HG03060 (cell line): Measurements from ENCODE around the gene GABBR2.

Source experiments
- ATAC-seq: cut with Tn5 transposase; IDR thresholded peaks from one replicate; pipeline ENCODE4 v1.9.1; 2021; ENCODE audit warnings: low read depth, moderate number of reproducible peaks; ENCODE audit not compliant: unreplicated experiment

Gene GABBR2

GRCh38 chr9:98554752-98555151, 154.0 kb downstream of the GABBR2 start:
- no peak for ATAC-seq

- no peak for ATAC-seq
Observed at GRCh38 chr9:98552331-98552730, 156.4 kb downstream of the GABBR2 start.

- ATAC-seq = no peak
Observed at GRCh38 chr9:98551511-98552286, 157.0 kb downstream of the GABBR2 start.

- ATAC-seq = no peak
Observed at GRCh38 chr9:98550206-98550820, 158.4 kb downstream of the GABBR2 start.

- no peak for ATAC-seq
Observed at GRCh38 chr9:98549401-98549800, 159.3 kb downstream of the GABBR2 start.

GRCh38 chr9:98547606-98548005, 161.1 kb downstream of the GABBR2 start:
- no peak for ATAC-seq

GRCh38 chr9:98545021-98545420, 163.7 kb downstream of the GABBR2 start:
- no peak for ATAC-seq

GRCh38 chr9:98541684-98542230, 167.0 kb downstream of the GABBR2 start:
- ATAC-seq = no peak

GRCh38 chr9:98540476-98540875, 168.3 kb downstream of the GABBR2 start:
- ATAC-seq = no peak

GRCh38 chr9:98539954-98540353, 168.8 kb downstream of the GABBR2 start:
- ATAC-seq = no peak

GRCh38 chr9:98538626-98539031, 170.1 kb downstream of the GABBR2 start:
- ATAC-seq = no peak

- no peak for ATAC-seq
Observed at GRCh38 chr9:98538203-98538602, 170.5 kb downstream of the GABBR2 start.

- ATAC-seq = no peak
Observed at GRCh38 chr9:98536542-98537173, 172.1 kb downstream of the GABBR2 start.

GRCh38 chr9:98533866-98534265, 174.9 kb downstream of the GABBR2 start:
- no peak for ATAC-seq

- no peak for ATAC-seq
Observed at GRCh38 chr9:98533132-98533531, 175.6 kb downstream of the GABBR2 start.

- no peak for ATAC-seq
Observed at GRCh38 chr9:98532574-98532973, 176.2 kb downstream of the GABBR2 start.

GRCh38 chr9:98532147-98532546, 176.6 kb downstream of the GABBR2 start:
- ATAC-seq = no peak

GRCh38 chr9:98530806-98531386, 177.8 kb downstream of the GABBR2 start:
- ATAC-seq = no peak

- ATAC-seq = no peak
Observed at GRCh38 chr9:98530275-98530674, 178.5 kb downstream of the GABBR2 start.

GRCh38 chr9:98529841-98530240, 178.9 kb downstream of the GABBR2 start:
- no peak for ATAC-seq
